Activated T-cell treated with anti-CD3 and anti-CD28 coated beads, Interleukin-2, amount 50 U/mL, for 4 hours (primary cell): ENCODE results near the gene GTF3C4. TPM values are rescaled to one million over a fixed set of nuclear protein-coding genes. Genes with fewer than 3 reads are reported as not detected.

Source experiments
- ATAC-seq, 2 donors: fragments of 200-7000 bp; cut with Tn5 transposase; one replicate each; pipeline ENCODE4 v1.10.0; 2021
- DNase-seq: peaks from one replicate; pipeline ENCODE4 v3.0.0-alpha.2; 2020
- H3K27me3 Mint-ChIP-seq: one replicate; pipeline ENCODE4 v1.8.0; 2021; ENCODE audit warnings: low read depth, mixed read lengths
- H3K36me3 Mint-ChIP-seq: one replicate; pipeline ENCODE4 v1.8.0; 2022; ENCODE audit warnings: mixed read lengths; ENCODE audit not compliant: insufficient read depth
- H3K4me1 Mint-ChIP-seq: one replicate; pipeline ENCODE4 v1.8.0; 2021; ENCODE audit warnings: low read depth, mixed read lengths
- H3K4me3 Mint-ChIP-seq: one replicate; pipeline ENCODE4 v1.8.0; 2021; ENCODE audit warnings: mild to moderate bottlenecking, moderate library complexity, mixed read lengths
- H3K9me3 Mint-ChIP-seq: one replicate; pipeline ENCODE4 v1.8.0; 2021; ENCODE audit warnings: mixed read lengths
- total RNA-seq, 3 donors: library from RNA; stranded (reverse); gene quantifications; one replicate each; pipeline ENCODE4 v1.2.1, GENCODE V29; 2021

The GTF3C4 gene
- total RNA-seq, 3 donors from 2014 or later, result 18.5 to 22.5 (median 22.0) TPM

- Mint-ChIP-seq H3K4me1 (no peaks in the 10 kb centered on the region), H3K9me3 (no peaks in the 10 kb centered on the region), H3K36me3 (peaks cover 51% of the 10 kb centered on the region), H3K27me3 (no peaks in the 10 kb centered on the region), H3K4me3 (no peak overlapping the region)
- no peak for DNase-seq
- no peak for ATAC-seq
Observed at GRCh38 chr9:132637801-132638200, 32.5 kb upstream of the GTF3C4 start.

- Mint-ChIP-seq H3K9me3 (no peaks in the 10 kb centered on the region), H3K4me1 (no peaks in the 10 kb centered on the region), H3K27me3 (no peaks in the 10 kb centered on the region), H3K36me3 (peaks cover 49% of the 10 kb centered on the region), H3K4me3 (no peak overlapping the region)
- no peak for DNase-seq
- ATAC-seq, result no peak
Observed at GRCh38 chr9:132638240-132638639, 32.0 kb upstream of the GTF3C4 start.

- no peak overlapping the region for H3K4me3 Mint-ChIP-seq
- no peak for DNase-seq
- H3K27me3 Mint-ChIP-seq, result no peaks in the 10 kb centered on the region
- no peaks in the 10 kb centered on the region for H3K4me1 Mint-ChIP-seq
- H3K9me3 Mint-ChIP-seq, result no peaks in the 10 kb centered on the region
- ATAC-seq, result no peak
- peaks cover 54% of the 10 kb centered on the region for H3K36me3 Mint-ChIP-seq
Observed at GRCh38 chr9:132639322-132639721, 30.9 kb upstream of the GTF3C4 start.

GRCh38 chr9:132641216-132641615, 29.0 kb upstream of the GTF3C4 start:
- ATAC-seq, result no peak
- no peaks in the 10 kb centered on the region for H3K4me1 Mint-ChIP-seq
- no peak overlapping the region for H3K4me3 Mint-ChIP-seq
- H3K36me3 Mint-ChIP-seq, result peaks cover 65% of the 10 kb centered on the region
- H3K9me3 Mint-ChIP-seq, result no peaks in the 10 kb centered on the region
- H3K27me3 Mint-ChIP-seq, result no peaks in the 10 kb centered on the region
- DNase-seq, result no peak

GRCh38 chr9:132644251-132644650, 26.0 kb upstream of the GTF3C4 start:
- ATAC-seq, result no peak
- no peak for DNase-seq
- H3K4me1 Mint-ChIP-seq, result peaks cover 6% of the 10 kb centered on the region
- no peaks in the 10 kb centered on the region for H3K27me3 Mint-ChIP-seq
- peaks cover 63% of the 10 kb centered on the region for H3K36me3 Mint-ChIP-seq
- no peaks in the 10 kb centered on the region for H3K9me3 Mint-ChIP-seq
- no peak overlapping the region for H3K4me3 Mint-ChIP-seq

GRCh38 chr9:132645306-132645705, 25.0 kb upstream of the GTF3C4 start:
- DNase-seq (no peak), ATAC-seq (no peak)
- Mint-ChIP-seq H3K4me3 (no peak overlapping the region), H3K27me3 (no peaks in the 10 kb centered on the region), H3K9me3 (no peaks in the 10 kb centered on the region), H3K36me3 (peaks cover 59% of the 10 kb centered on the region), H3K4me1 (peaks cover 6% of the 10 kb centered on the region)

GRCh38 chr9:132645711-132646110, 24.6 kb upstream of the GTF3C4 start:
- Mint-ChIP-seq H3K27me3 (no peaks in the 10 kb centered on the region), H3K4me3 (no peak overlapping the region), H3K4me1 (peaks cover 6% of the 10 kb centered on the region), H3K9me3 (no peaks in the 10 kb centered on the region), H3K36me3 (peaks cover 59% of the 10 kb centered on the region)
- no peak for ATAC-seq
- DNase-seq, result no peak

- H3K36me3 Mint-ChIP-seq, result peaks cover 52% of the 10 kb centered on the region
- H3K4me3 Mint-ChIP-seq, result no peak overlapping the region
- no peaks in the 10 kb centered on the region for H3K9me3 Mint-ChIP-seq
- DNase-seq, result no peak
- ATAC-seq, result no peak
- no peaks in the 10 kb centered on the region for H3K27me3 Mint-ChIP-seq
- H3K4me1 Mint-ChIP-seq, result peaks cover 6% of the 10 kb centered on the region
Observed at GRCh38 chr9:132646726-132647125, 23.5 kb upstream of the GTF3C4 start.

GRCh38 chr9:132647355-132647754, 22.9 kb upstream of the GTF3C4 start:
- ATAC-seq (no peak), DNase-seq (no peak)
- no peak overlapping the region for H3K4me3 Mint-ChIP-seq
- no peaks in the 10 kb centered on the region for H3K9me3 Mint-ChIP-seq
- peaks cover 6% of the 10 kb centered on the region for H3K4me1 Mint-ChIP-seq
- no peaks in the 10 kb centered on the region for H3K27me3 Mint-ChIP-seq
- peaks cover 48% of the 10 kb centered on the region for H3K36me3 Mint-ChIP-seq

GRCh38 chr9:132647806-132648205, 22.5 kb upstream of the GTF3C4 start:
- H3K9me3 Mint-ChIP-seq, result no peaks in the 10 kb centered on the region
- peaks cover 6% of the 10 kb centered on the region for H3K4me1 Mint-ChIP-seq
- peaks cover 51% of the 10 kb centered on the region for H3K36me3 Mint-ChIP-seq
- ATAC-seq (no peak), DNase-seq (no peak)
- no peaks in the 10 kb centered on the region for H3K27me3 Mint-ChIP-seq
- no peak overlapping the region for H3K4me3 Mint-ChIP-seq

- H3K4me3 Mint-ChIP-seq, result no peak overlapping the region
- no peak for DNase-seq
- no peak for ATAC-seq
- H3K4me1 Mint-ChIP-seq, result peaks cover 6% of the 10 kb centered on the region
- H3K36me3 Mint-ChIP-seq, result peaks cover 49% of the 10 kb centered on the region
- no peaks in the 10 kb centered on the region for H3K27me3 Mint-ChIP-seq
- no peaks in the 10 kb centered on the region for H3K9me3 Mint-ChIP-seq
Observed at GRCh38 chr9:132648283-132648682, 22.0 kb upstream of the GTF3C4 start.

GRCh38 chr9:132648685-132649084, 21.6 kb upstream of the GTF3C4 start:
- H3K4me1 Mint-ChIP-seq, result peaks cover 6% of the 10 kb centered on the region
- no peaks in the 10 kb centered on the region for H3K9me3 Mint-ChIP-seq
- H3K27me3 Mint-ChIP-seq, result no peaks in the 10 kb centered on the region
- DNase-seq (no peak), ATAC-seq (no peak)
- H3K4me3 Mint-ChIP-seq, result no peak overlapping the region
- H3K36me3 Mint-ChIP-seq, result peaks cover 45% of the 10 kb centered on the region

- Mint-ChIP-seq H3K9me3 (no peaks in the 10 kb centered on the region), H3K4me1 (peaks cover 6% of the 10 kb centered on the region), H3K27me3 (no peaks in the 10 kb centered on the region), H3K36me3 (peaks cover 37% of the 10 kb centered on the region), H3K4me3 (no peak overlapping the region)
- DNase-seq (no peak), ATAC-seq (no peak)
Observed at GRCh38 chr9:132651259-132651658, 19.0 kb upstream of the GTF3C4 start.

- ATAC-seq (no peak), DNase-seq (no peak)
- Mint-ChIP-seq H3K4me3 (no peak overlapping the region), H3K4me1 (no peaks in the 10 kb centered on the region), H3K9me3 (no peaks in the 10 kb centered on the region), H3K36me3 (peaks cover 33% of the 10 kb centered on the region), H3K27me3 (no peaks in the 10 kb centered on the region)
Observed at GRCh38 chr9:132656299-132656698, 14.0 kb upstream of the GTF3C4 start.

GRCh38 chr9:132662152-132662945, 7.9 kb upstream of the GTF3C4 start:
- ATAC-seq (no peak), DNase-seq (no peak)
- H3K36me3 Mint-ChIP-seq, result peaks cover 17% of the 10 kb centered on the region
- no peaks in the 10 kb centered on the region for H3K27me3 Mint-ChIP-seq
- no peaks in the 10 kb centered on the region for H3K9me3 Mint-ChIP-seq
- no peak overlapping the region for H3K4me3 Mint-ChIP-seq
- peaks cover 2% of the 10 kb centered on the region for H3K4me1 Mint-ChIP-seq
